ENCODE results near the gene TBRG4. TPM values are rescaled to one million over a fixed set of nuclear protein-coding genes. Genes with fewer than 3 reads are reported as not detected.
A peak's percentile ranks its signal among the peaks of the same experiment; 100 is the strongest.

TBRG4 gene
- total RNA-seq, 1 experiment from 2014 or later: 127 TPM

DNA sequence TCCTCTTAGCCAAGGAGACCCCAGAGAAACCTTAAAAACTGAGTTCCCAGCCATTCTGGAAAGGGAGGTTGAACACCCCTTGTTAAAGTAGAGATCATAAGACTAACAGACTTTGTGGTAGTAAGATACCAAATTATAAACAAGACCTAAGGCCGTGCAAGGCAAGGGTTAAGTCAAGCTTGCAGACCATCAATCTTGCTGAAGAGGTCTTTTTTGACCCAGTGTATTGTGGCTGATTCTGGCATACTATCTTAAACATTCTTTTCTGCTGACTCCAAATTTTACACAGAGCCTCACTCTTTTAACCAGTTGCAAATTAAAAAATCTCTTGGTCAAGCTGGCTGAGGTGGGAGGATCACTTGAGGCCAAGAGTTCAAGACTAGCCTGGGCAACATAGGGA lies 1.2 kb upstream of the TBRG4 start:
- H2BK15ac ChIP-seq (ENCODE audit: low read depth, low read length): no peak overlapping the region
- no peak overlapping the region for H2BK20ac ChIP-seq (ENCODE audit: low read depth, low read length, poor library complexity, severe bottlenecking)
- H3K14ac ChIP-seq (ENCODE audit: insufficient read depth, low read length): no peak overlapping the region
- H3K79me2 ChIP-seq (ENCODE audit: insufficient read depth, low read length): peaks cover 16% of the 10 kb centered on the region; the same call in 1 of the 2 replicates
- no peak overlapping the region for H2AK5ac ChIP-seq (ENCODE audit: insufficient read length, low read length)
- H3K9me3 ChIP-seq (ENCODE audit: control insufficient read depth, low read depth, low read length): no peaks in the 10 kb centered on the region
- H3K23ac ChIP-seq (ENCODE audit: insufficient read length, low read depth, low read length): no peak overlapping the region
- Mint-ChIP-seq H3K27me3 (ENCODE audit: low read depth) (peaks cover 32% of the 10 kb centered on the region), H3K4me3 (peak overlapping the region; percentile 98 to 99), H3K4me1 (peaks cover 11 to 12% of the 10 kb centered on the region in 2 experiments), H3K27ac (peak overlapping the region in 2 of 3 experiments; percentile 91 to 100; a peak in 5 of 7 replicates), H3K36me3 (ENCODE audit: insufficient read depth in 1 of 3, low read depth in 3 of 3) (peaks cover 18 to 22% (median 19%) of the 10 kb centered on the region in 3 experiments; a peak in 6 of 7 replicates), H3K9me3 (peaks cover 0 to 4% of the 10 kb centered on the region in 2 experiments; a peak in 1 of 5 replicates)
- WGBS (ENCODE audit: extremely low coverage, insufficient read length, low lambda C conversion rate): no CpG with 5 or more reads among the region's 1 CpG
- no peak overlapping the region for H2AFZ ChIP-seq (ENCODE audit: low read length)
- no peak overlapping the region for H3K56ac ChIP-seq (ENCODE audit: insufficient read length, low read depth, low read length)
- no peak overlapping the region for H2BK5ac ChIP-seq (ENCODE audit: insufficient read length, low read length)
- no peaks in the 10 kb centered on the region for H3K4me1 ChIP-seq (ENCODE audit: insufficient read depth, low read length)
- no peak overlapping the region for H4K91ac ChIP-seq (ENCODE audit: insufficient read length, low read depth, low read length)
- TF ChIP-seq, protein P1, sequence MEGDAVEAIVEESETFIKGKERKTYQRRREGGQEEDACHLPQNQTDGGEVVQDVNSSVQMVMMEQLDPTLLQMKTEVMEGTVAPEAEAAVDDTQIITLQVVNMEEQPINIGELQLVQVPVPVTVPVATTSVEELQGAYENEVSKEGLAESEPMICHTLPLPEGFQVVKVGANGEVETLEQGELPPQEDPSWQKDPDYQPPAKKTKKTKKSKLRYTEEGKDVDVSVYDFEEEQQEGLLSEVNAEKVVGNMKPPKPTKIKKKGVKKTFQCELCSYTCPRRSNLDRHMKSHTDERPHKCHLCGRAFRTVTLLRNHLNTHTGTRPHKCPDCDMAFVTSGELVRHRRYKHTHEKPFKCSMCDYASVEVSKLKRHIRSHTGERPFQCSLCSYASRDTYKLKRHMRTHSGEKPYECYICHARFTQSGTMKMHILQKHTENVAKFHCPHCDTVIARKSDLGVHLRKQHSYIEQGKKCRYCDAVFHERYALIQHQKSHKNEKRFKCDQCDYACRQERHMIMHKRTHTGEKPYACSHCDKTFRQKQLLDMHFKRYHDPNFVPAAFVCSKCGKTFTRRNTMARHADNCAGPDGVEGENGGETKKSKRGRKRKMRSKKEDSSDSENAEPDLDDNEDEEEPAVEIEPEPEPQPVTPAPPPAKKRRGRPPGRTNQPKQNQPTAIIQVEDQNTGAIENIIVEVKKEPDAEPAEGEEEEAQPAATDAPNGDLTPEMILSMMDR (conservative IDR thresholded peaks at IDR 0.05): no peak
- no peak overlapping the region for H4K5ac ChIP-seq (ENCODE audit: insufficient read length, low read depth, low read length)
- no peak overlapping the region for H4K8ac ChIP-seq (replicated peaks; ENCODE audit: insufficient read length, low read depth, low read length)
- H2BK120ac ChIP-seq (ENCODE audit: low read depth, low read length, poor library complexity, severe bottlenecking): no peak overlapping the region
- no peaks in the 10 kb centered on the region for H4K20me1 ChIP-seq (ENCODE audit: control insufficient read depth, insufficient read depth, insufficient read length)
- H3K4ac ChIP-seq (ENCODE audit: low read depth, low read length): no peak overlapping the region
- H3K4me2 ChIP-seq (ENCODE audit: insufficient read depth, insufficient read length, low read length): peak overlapping the region; percentile 19
- no peak overlapping the region for H3K18ac ChIP-seq (ENCODE audit: insufficient read length, low read depth, low read length)
- H3K9ac ChIP-seq (ENCODE audit: extremely low read depth, insufficient read length, low read length): no peak overlapping the region
- no peaks in the 10 kb centered on the region for H3K27me3 ChIP-seq (ENCODE audit: insufficient read depth, low read length)
- H2BK12ac ChIP-seq (ENCODE audit: insufficient read length, low read depth, low read length): no peak overlapping the region
- no peak for DNase-seq
- no peak overlapping the region for H3K27ac ChIP-seq (ENCODE audit: insufficient read length, low read depth, low read length)
- H3T11ph ChIP-seq (ENCODE audit: low read length): no peak overlapping the region
- peaks cover 5% of the 10 kb centered on the region for H3K79me1 ChIP-seq (ENCODE audit: insufficient read depth, low read depth, low read length, poor library complexity, severe bottlenecking)
- H3K23me2 ChIP-seq (ENCODE audit: insufficient read length, low read depth, low read length, poor library complexity, severe bottlenecking): no peaks in the 10 kb centered on the region

Measured in H9 (cell line).